HCT116 (cell line): ENCODE data around the gene RXRA. TPM values are rescaled to one million over a fixed set of nuclear protein-coding genes. Genes with fewer than 3 reads are reported as not detected.
A peak's percentile ranks its signal among the peaks of the same experiment; 100 is the strongest.

Experiments used
- ATAC-seq: fragments of 200-7000 bp; cut with Tn5 transposase; 2 replicates; pipeline ENCODE4 v1.9.1; 2020; ENCODE audit warnings: mild to moderate bottlenecking, moderate library complexity
- BruUV-seq: library from RNA; stranded (reverse); fragments of 400-500 nt; replicated peaks from 2 replicates; lab custom pipeline; 2021; lab: Mats Ljungman, UMichigan
- CTCF ChIA-PET: fragments of 300-600 bp; sonication (Branson Sonifier 250); formaldehyde crosslinking; loops from one replicate; lab custom pipeline; 2021; ENCODE audit warnings: antibody characterized with exemption; lab: Charles Lee
- POLR2A ChIA-PET: fragments of 300-600, 350-600 bp; sonication (Branson Sonifier 250); formaldehyde crosslinking; loops from one replicate; lab custom pipeline; 2021; ENCODE audit warnings: antibody characterized with exemption; lab: Charles Lee
- RAD21 ChIA-PET, 2 experiments: fragments of 300-600 bp; sonication (Branson Sonifier 250); formaldehyde crosslinking; loops; one replicate each; lab custom pipeline; 2023; ENCODE audit warnings: low total read pairs in 2 of 2; ENCODE audit not compliant: uncharacterized antibody in 2 of 2, unreplicated experiment in 2 of 2, low non-redundant PET in 1 of 2; lab: Charles Lee
- DNase-seq: peaks from one replicate; pipeline ENCODE4 v3.0.0-alpha.2; 2010; ENCODE audit warnings: low read depth, low spot score
- H2AFZ ChIP-seq: fragments of 200-600 bp; shearing (Covaris generic), sonication (generic); 2 replicates; pipeline ENCODE4 v1.6.1; 2017; ENCODE audit warnings: low read depth, mixed run types, mixed read lengths, antibody characterized with exemption, low read length; ENCODE audit not compliant: poor library complexity, severe bottlenecking
- H3K27ac ChIP-seq: 2 replicates; pipeline ENCODE4 v1.5.1; 2012; ENCODE audit warnings: low read depth, low read length
- H3K27me3 ChIP-seq: fragments of 200-600 bp; sonication (generic); 2 replicates; pipeline ENCODE4 v1.6.1; 2016; ENCODE audit warnings: mixed run types, low read length, mixed read lengths; ENCODE audit not compliant: insufficient read depth
- H3K36me3 ChIP-seq, 2 experiments: fragments of 200-500 bp in 1 of 2; fragments of 200-600 bp in 1 of 2; sonication (Bioruptor generic) in 1 of 2; sonication (generic) in 1 of 2; 2 replicates each; pipeline versions ENCODE4 v1.5.1 to v1.6.1; 2014 to 2016; ENCODE audit warnings: low read length in 2 of 2, inconsistent platforms in 1 of 2, mixed read lengths in 1 of 2, mixed run types in 1 of 2; ENCODE audit not compliant: insufficient read depth in 2 of 2, control insufficient read depth in 1 of 2
- H3K4me1 ChIP-seq, 2 experiments: fragments of 200-600 bp in 1 of 2; sonication (generic) in 1 of 2; 2 replicates each; pipeline versions ENCODE4 v1.5.1 to v1.6.1; 2012 to 2017; ENCODE audit warnings: low read length in 2 of 2, inconsistent platforms in 1 of 2, mild to moderate bottlenecking in 1 of 2, mixed read lengths in 1 of 2, mixed run types in 1 of 2, moderate library complexity in 1 of 2; ENCODE audit not compliant: insufficient read depth in 2 of 2, control insufficient read depth in 1 of 2
- H3K4me2 ChIP-seq: fragments of 200-600 bp; sonication (generic); 2 replicates; pipeline ENCODE4 v1.6.1; 2017; ENCODE audit warnings: mixed run types, low read length, mixed read lengths
- H3K4me3 ChIP-seq, 2 experiments: fragments of 200-600 bp in 1 of 2; sonication (generic) in 1 of 2; replicated peaks in 1 of 2; 2 replicates each; pipeline ENCODE4 v1.5.1; 2011 to 2016; ENCODE audit warnings: low read length in 2 of 2, control low read depth in 1 of 2, low read depth in 1 of 2, mild to moderate bottlenecking in 1 of 2, mixed read lengths in 1 of 2, mixed run types in 1 of 2
- H3K79me2 ChIP-seq: fragments of 200-600 bp; sonication (generic); 2 replicates; pipeline ENCODE4 v1.6.1; 2017; ENCODE audit warnings: mild to moderate bottlenecking, mixed run types, low read length, moderate library complexity, mixed read lengths; ENCODE audit not compliant: insufficient read depth
- H3K9ac ChIP-seq: fragments of 200-600 bp; sonication (generic); 2 replicates; pipeline ENCODE4 v1.6.1; 2016; ENCODE audit warnings: low read length, mixed read lengths
- H3K9me2 ChIP-seq: fragments of 200-600 bp; sonication (generic), shearing (Covaris generic); 2 replicates; pipeline ENCODE4 v1.6.1; 2017; ENCODE audit warnings: mixed run types, mild to moderate bottlenecking, moderate library complexity; ENCODE audit not compliant: insufficient read depth
- H3K9me3 ChIP-seq, 2 experiments: fragments of 200-500 bp in 1 of 2; fragments of 200-600 bp in 1 of 2; sonication (Bioruptor generic) in 1 of 2; sonication (generic) in 1 of 2; 2 replicates each; pipeline ENCODE4 v1.6.1; 2014 to 2017; ENCODE audit warnings: low read length in 2 of 2, mixed read lengths in 2 of 2, inconsistent platforms in 1 of 2, low read depth in 1 of 2, mild to moderate bottlenecking in 1 of 2, mixed run types in 1 of 2, moderate library complexity in 1 of 2; ENCODE audit not compliant: control insufficient read depth in 1 of 2, insufficient read depth in 1 of 2
- H4K20me1 ChIP-seq: fragments of 200-600 bp; sonication (generic), shearing (Covaris generic); 2 replicates; pipeline ENCODE4 v1.6.1; 2017; ENCODE audit warnings: mixed run types, mild to moderate bottlenecking, moderate library complexity; ENCODE audit not compliant: insufficient read depth
- ATF3 ChIP-seq: IDR thresholded peaks from 2 replicates; pipeline ENCODE4 v1.6.1; 2012
- CBX3 ChIP-seq: IDR thresholded peaks from 2 replicates; pipeline ENCODE4 v1.6.1; 2012; ENCODE audit warnings: low read depth
- CTCF ChIP-seq, 3 experiments: fragments of 200-600 bp in 1 of 3; sonication (generic) in 1 of 3; IDR thresholded peaks in 2 of 3; conservative IDR thresholded peaks in 1 of 3; 2 replicates each; pipeline ENCODE4 v1.5.1; 2012 to 2017; ENCODE audit warnings: low read depth in 2 of 3, low read length in 2 of 3, antibody characterized with exemption in 1 of 3, borderline replicate concordance in 1 of 3, control low read depth in 1 of 3, mild to moderate bottlenecking in 1 of 3, mixed read lengths in 1 of 3, mixed run types in 1 of 3, moderate library complexity in 1 of 3; ENCODE audit not compliant: insufficient read depth in 1 of 3
- EZH2phosphoT487 ChIP-seq: fragments of 200-600 bp; IDR thresholded peaks from 2 replicates; pipeline ENCODE4 v1.6.1; 2018; ENCODE audit warnings: antibody characterized with exemption, borderline replicate concordance
- FOSL1 ChIP-seq: IDR thresholded peaks from 2 replicates; pipeline ENCODE4 v1.6.1; 2012; ENCODE audit warnings: low read depth
- JUND ChIP-seq: IDR thresholded peaks from 2 replicates; pipeline ENCODE4 v1.6.1; 2012
- MAX ChIP-seq: IDR thresholded peaks from 2 replicates; pipeline ENCODE4 v1.6.1; 2012
- POLR2AphosphoS5 ChIP-seq: IDR thresholded peaks from 2 replicates; pipeline ENCODE4 v1.6.1; 2011; ENCODE audit warnings: mild to moderate bottlenecking, low read depth, low read length, moderate library complexity
- SP1 ChIP-seq: IDR thresholded peaks from 2 replicates; pipeline ENCODE4 v1.6.1; 2012; ENCODE audit warnings: low read depth
- SRF ChIP-seq: IDR thresholded peaks from 2 replicates; pipeline ENCODE4 v1.6.1; 2012; ENCODE audit warnings: low read depth
- ZNF274 ChIP-seq: fragments of 200-500 bp; sonication (Bioruptor generic); IDR thresholded peaks from 2 replicates; pipeline ENCODE4 v1.6.1; 2014; ENCODE audit warnings: mild to moderate bottlenecking, low read depth, low read length, inconsistent platforms
- intact Hi-C: fragments of 100-400 bp; cut with micrococcal nuclease; formaldehyde crosslinking; loops from 2 replicates; pipeline ENCODE4 v1.10.0; 2022
- total RNA-seq: library from RNA; stranded (reverse); gene quantifications from one replicate; pipeline ENCODE4 v1.2.1, GENCODE V29; 2021; ENCODE audit not compliant: unreplicated experiment

Gene RXRA
- total RNA-seq, 1 experiment from 2014 or later, result 43.9 TPM

- Histone ChIP-seq H3K9me2 (no peaks in the 10 kb centered on the region), H3K4me1 (peaks cover 32 to 66% of the 10 kb centered on the region in 2 experiments), H3K4me2 (no peak overlapping the region), H3K9me3 (no peaks in the 10 kb centered on the region), H3K79me2 (peaks cover 9% of the 10 kb centered on the region; the same call in 1 of the 2 replicates), H3K4me3 (no peak overlapping the region), H4K20me1 (no peaks in the 10 kb centered on the region), H3K27me3 (no peaks in the 10 kb centered on the region), H3K27ac (no peak overlapping the region), H3K9ac (peak overlapping the region; percentile 72; the same call in 1 of the 2 replicates), H3K36me3 (no peaks in the 10 kb centered on the region), H2AFZ (no peak overlapping the region)
- ChIA-PET POLR2A (no interaction called here), CTCF (no interaction called here), RAD21 (no interaction called here)
- ATAC-seq (no peak), DNase-seq (no peak)
- TF ChIP-seq SRF, result no peak
- no peak for TF ChIP-seq EZH2phosphoT487
- TF ChIP-seq ATF3, result no peak
- no peak for TF ChIP-seq CTCF (IDR thresholded peaks at IDR 0.05 in 2 of 3, conservative IDR thresholded peaks at IDR 0.05 in 1 of 3; ENCODE audit: borderline replicate concordance in 1 of 3, insufficient read depth in 1 of 3, low read depth in 2 of 3, low read length in 2 of 3)
- no peak for TF ChIP-seq JUND
- TF ChIP-seq FOSL1, result no peak
- TF ChIP-seq SP1, result no peak
- no peak for TF ChIP-seq ZNF274
- TF ChIP-seq CBX3, result no peak
- no peak for TF ChIP-seq POLR2AphosphoS5
- no peak for TF ChIP-seq MAX
- intact Hi-C loops, result no loop called here
- no TSS peak for BruUV-seq
Measured at GRCh38 chr9:134408389-134408788, 82.1 kb downstream of the RXRA start.
